GM12878 (cell line): ENCODE results near the gene MAPKBP1.

Source experiments
- DPF2 ChIP-seq: fragments of 450-650 bp; IDR thresholded peaks from 2 replicates; pipeline ENCODE4 v1.6.1; 2017; ENCODE audit warnings: mild to moderate bottlenecking
- EP300 ChIP-seq, 2 experiments: fragments of 150-350 bp in 1 of 2; IDR thresholded peaks; 2 replicates each; pipeline ENCODE4 v1.6.1; 2011 to 2012; ENCODE audit warnings: low read depth in 2 of 2, low read length in 2 of 2, borderline replicate concordance in 1 of 2, improper control_type of control experiment in 1 of 2, inconsistent platforms in 1 of 2; ENCODE audit not compliant: control insufficient read depth in 1 of 2
- FOXM1 ChIP-seq: IDR thresholded peaks from 2 replicates; pipeline ENCODE4 v1.6.1; 2012; ENCODE audit warnings: low read depth, mild to moderate bottlenecking, inconsistent platforms, low read length, moderate library complexity
- HDAC2 ChIP-seq: fragments of 200-600 bp; sonication (generic); IDR thresholded peaks from 2 replicates; pipeline ENCODE4 v1.6.1; 2017
- SMC3 ChIP-seq: IDR thresholded peaks from 2 replicates; pipeline ENCODE4 v1.6.1; 2011; ENCODE audit warnings: low read length, improper control_type of control experiment, borderline replicate concordance
- SP1 ChIP-seq: IDR thresholded peaks from one replicate; pipeline ENCODE4 v1.6.1; 2011; ENCODE audit warnings: low read depth, low read length
- STAT3 ChIP-seq: IDR thresholded peaks from 2 replicates; pipeline ENCODE4 v1.6.1; 2011; ENCODE audit warnings: low read depth, low read length, improper control_type of control experiment
- TF ChIP-seq, protein P1 (sequence below), 3 experiments: IDR thresholded peaks in 2 of 3; conservative IDR thresholded peaks in 1 of 3; 2 replicates each; pipeline ENCODE4 v1.5.1; 2011; ENCODE audit warnings: low read depth in 3 of 3, low read length in 3 of 3, mild to moderate bottlenecking in 3 of 3, control low read depth in 2 of 3, moderate library complexity in 2 of 3, inconsistent platforms in 1 of 3, mixed read lengths in 1 of 3; ENCODE audit not compliant: control insufficient read depth in 2 of 3, insufficient read depth in 1 of 3; ENCODE audit errors: extremely low read depth in 1 of 3

DNA sequence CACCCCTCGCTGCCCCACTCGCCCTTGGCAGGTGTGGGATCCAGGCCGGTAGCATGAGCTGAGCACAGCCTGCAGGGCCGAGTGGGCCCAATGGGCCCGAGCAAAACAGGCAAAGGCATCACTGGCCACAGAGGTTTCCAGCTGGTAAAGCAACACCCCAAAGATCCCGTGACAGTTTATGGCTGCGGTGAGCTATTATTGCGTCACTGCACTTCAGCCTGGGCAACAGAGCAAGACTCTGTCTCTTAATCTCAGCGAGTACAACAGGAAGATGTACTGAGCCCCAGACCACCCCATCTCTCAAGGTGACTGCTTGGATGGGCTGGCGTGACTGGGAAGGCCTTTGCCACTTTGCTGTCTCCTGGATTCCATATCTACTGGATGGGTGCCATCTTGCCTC is 57.9 kb downstream of the MAPKBP1 start:
- TF ChIP-seq DPF2 (no peak), HDAC2 (no peak), STAT3 (no peak), SMC3 (no peak), FOXM1 (no peak), SP1 (no peak), EP300 (IDR thresholded peaks at IDR 0.05; ENCODE audit: borderline replicate concordance in 1 of 2, control insufficient read depth in 1 of 2, low read depth in 2 of 2, low read length in 2 of 2) (no peak)
- TF ChIP-seq, protein P1, sequence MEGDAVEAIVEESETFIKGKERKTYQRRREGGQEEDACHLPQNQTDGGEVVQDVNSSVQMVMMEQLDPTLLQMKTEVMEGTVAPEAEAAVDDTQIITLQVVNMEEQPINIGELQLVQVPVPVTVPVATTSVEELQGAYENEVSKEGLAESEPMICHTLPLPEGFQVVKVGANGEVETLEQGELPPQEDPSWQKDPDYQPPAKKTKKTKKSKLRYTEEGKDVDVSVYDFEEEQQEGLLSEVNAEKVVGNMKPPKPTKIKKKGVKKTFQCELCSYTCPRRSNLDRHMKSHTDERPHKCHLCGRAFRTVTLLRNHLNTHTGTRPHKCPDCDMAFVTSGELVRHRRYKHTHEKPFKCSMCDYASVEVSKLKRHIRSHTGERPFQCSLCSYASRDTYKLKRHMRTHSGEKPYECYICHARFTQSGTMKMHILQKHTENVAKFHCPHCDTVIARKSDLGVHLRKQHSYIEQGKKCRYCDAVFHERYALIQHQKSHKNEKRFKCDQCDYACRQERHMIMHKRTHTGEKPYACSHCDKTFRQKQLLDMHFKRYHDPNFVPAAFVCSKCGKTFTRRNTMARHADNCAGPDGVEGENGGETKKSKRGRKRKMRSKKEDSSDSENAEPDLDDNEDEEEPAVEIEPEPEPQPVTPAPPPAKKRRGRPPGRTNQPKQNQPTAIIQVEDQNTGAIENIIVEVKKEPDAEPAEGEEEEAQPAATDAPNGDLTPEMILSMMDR (IDR thresholded peaks at IDR 0.05 in 2 of 3, conservative IDR thresholded peaks at IDR 0.05 in 1 of 3; ENCODE audit: control insufficient read depth in 2 of 3, extremely low read depth in 1 of 3, insufficient read depth in 1 of 3, low read depth in 3 of 3, low read length in 3 of 3): no peak
